ENCODE results near the gene ETFA.

GRCh38 chr15:76235186-76235826, 76.0 kb downstream of the ETFA start:
- TF ChIP-seq CTCF (IDR thresholded peaks at IDR 0.05) (no peak), EP300 (IDR thresholded peaks at IDR 0.05) (no peak), POLR2A (IDR thresholded peaks at IDR 0.05) (no peak), POLR2AphosphoS5 (IDR thresholded peaks at IDR 0.05) (no peak)

Data from sigmoid colon (tissue), 4 donors.